ENCODE measurements around the gene YAE1.

DNA sequence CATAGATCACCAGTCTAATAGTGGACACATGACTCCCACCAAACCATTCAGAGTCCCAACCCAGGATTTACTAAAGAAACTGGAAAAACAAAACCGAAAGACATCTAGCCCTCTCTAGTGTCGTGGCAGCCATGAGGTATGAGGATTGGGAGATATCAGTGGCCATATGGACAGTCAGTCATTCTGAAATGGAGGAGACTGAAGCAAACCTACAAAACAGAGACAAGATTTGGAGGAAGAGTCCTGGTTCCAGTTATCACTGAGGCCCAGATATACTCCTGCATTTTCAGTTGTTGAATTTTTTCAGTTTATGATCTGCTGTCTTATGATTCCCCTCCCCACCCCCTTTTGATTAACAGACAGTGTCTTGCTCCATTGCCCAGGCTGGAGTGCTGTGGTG is 48.1 kb downstream of the YAE1 start:
- TF ChIP-seq POLR2AphosphoS5 (IDR thresholded peaks at IDR 0.05): no peak
- TF ChIP-seq, protein P1, sequence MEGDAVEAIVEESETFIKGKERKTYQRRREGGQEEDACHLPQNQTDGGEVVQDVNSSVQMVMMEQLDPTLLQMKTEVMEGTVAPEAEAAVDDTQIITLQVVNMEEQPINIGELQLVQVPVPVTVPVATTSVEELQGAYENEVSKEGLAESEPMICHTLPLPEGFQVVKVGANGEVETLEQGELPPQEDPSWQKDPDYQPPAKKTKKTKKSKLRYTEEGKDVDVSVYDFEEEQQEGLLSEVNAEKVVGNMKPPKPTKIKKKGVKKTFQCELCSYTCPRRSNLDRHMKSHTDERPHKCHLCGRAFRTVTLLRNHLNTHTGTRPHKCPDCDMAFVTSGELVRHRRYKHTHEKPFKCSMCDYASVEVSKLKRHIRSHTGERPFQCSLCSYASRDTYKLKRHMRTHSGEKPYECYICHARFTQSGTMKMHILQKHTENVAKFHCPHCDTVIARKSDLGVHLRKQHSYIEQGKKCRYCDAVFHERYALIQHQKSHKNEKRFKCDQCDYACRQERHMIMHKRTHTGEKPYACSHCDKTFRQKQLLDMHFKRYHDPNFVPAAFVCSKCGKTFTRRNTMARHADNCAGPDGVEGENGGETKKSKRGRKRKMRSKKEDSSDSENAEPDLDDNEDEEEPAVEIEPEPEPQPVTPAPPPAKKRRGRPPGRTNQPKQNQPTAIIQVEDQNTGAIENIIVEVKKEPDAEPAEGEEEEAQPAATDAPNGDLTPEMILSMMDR (IDR thresholded peaks at IDR 0.05): no peak
